HepG2 (cell line): ENCODE measurements around the gene STIM2. TPM values are rescaled to one million over a fixed set of nuclear protein-coding genes. Genes with fewer than 3 reads are reported as not detected.

ENCODE experiments used
- ATAC-seq: fragments of 200-7000 bp; cut with Tn5 transposase; 3 replicates; pipeline ENCODE4 v1.9.1; 2020; ENCODE audit warnings: mild to moderate bottlenecking, moderate library complexity
- BruUV-seq: library from RNA; stranded (reverse); fragments of 400-500 nt; replicated peaks from 2 replicates; lab custom pipeline; 2021; lab: Mats Ljungman, UMichigan
- CTCF ChIA-PET: fragments of 300-600 bp; formaldehyde crosslinking; extraction: SDS; loops from one replicate; lab custom pipeline; 2021; ENCODE audit warnings: low total read pairs, inconsistent platforms, low intra/inter-chr PET ratio; lab: Yijun Ruan, JAX
- POLR2A ChIA-PET: fragments of 350-600 bp; sonication (Branson Sonifier 250); formaldehyde crosslinking; loops from one replicate; lab custom pipeline; 2020; ENCODE audit warnings: antibody characterized with exemption, inconsistent platforms; lab: Yijun Ruan, JAX
- DNase-seq: peaks from one replicate; pipeline ENCODE4 v3.0.0-alpha.2; 2015; ENCODE audit warnings: low spot score
- FAIRE-seq: peaks from 3 replicates; lab custom pipeline; 2011; peaks lifted over from hg19 to GRCh38; lab: Jason Lieb, UNC
- H2AFZ ChIP-seq: one replicate; pipeline ENCODE4 v1.6.1; 2011; ENCODE audit warnings: low read length, inconsistent platforms
- H3K27ac ChIP-seq: fragments of 300-600 bp; 3 replicates; pipeline ENCODE4 v1.8.0; 2011; ENCODE audit warnings: mixed run types, mild to moderate bottlenecking, mixed read lengths, low read length, inconsistent platforms; ENCODE audit not compliant: insufficient read depth; ENCODE audit errors: extremely low read length
- H3K27me3 ChIP-seq, 2 experiments: fragments of 200-600 bp in 1 of 2; 2 replicates in 1 of 2; 3 replicates in 1 of 2; pipeline versions ENCODE4 v1.6.0 to v1.8.0; 2011; ENCODE audit warnings: low read length in 2 of 2, mild to moderate bottlenecking in 2 of 2, moderate library complexity in 2 of 2, inconsistent platforms in 1 of 2; ENCODE audit not compliant: insufficient read depth in 2 of 2, control insufficient read depth in 1 of 2
- H3K36me3 ChIP-seq, 2 experiments: fragments of 200-600 bp in 1 of 2; replicated peaks in 1 of 2; 2 replicates in 1 of 2; 3 replicates in 1 of 2; pipeline versions ENCODE4 v1.5.1 to v1.8.0; 2011; ENCODE audit warnings: low read length in 2 of 2, inconsistent platforms in 1 of 2; ENCODE audit not compliant: insufficient read depth in 2 of 2, control insufficient read depth in 1 of 2
- H3K4me1 ChIP-seq: 2 replicates; pipeline ENCODE4 v1.5.1; 2012; ENCODE audit warnings: low read length, inconsistent platforms; ENCODE audit not compliant: insufficient read depth
- H3K4me2 ChIP-seq: 2 replicates; pipeline ENCODE4 v1.6.0; 2011; ENCODE audit warnings: low read depth, low read length, inconsistent platforms
- H3K4me3 ChIP-seq, 3 experiments: fragments of 200-600 bp in 1 of 3; sonication (generic), shearing (Covaris generic) in 1 of 3; replicated peaks in 1 of 3; 2 replicates each; pipeline ENCODE4 v1.5.1; 2011 to 2016; ENCODE audit warnings: low read length in 3 of 3, inconsistent platforms in 2 of 3, low read depth in 2 of 3, mild to moderate bottlenecking in 2 of 3, control low read depth in 1 of 3, mixed read lengths in 1 of 3; ENCODE audit not compliant: insufficient read depth in 1 of 3
- H3K79me2 ChIP-seq: one replicate; pipeline ENCODE4 v1.6.1; 2011; ENCODE audit warnings: low read length, inconsistent platforms; ENCODE audit not compliant: insufficient read depth
- H3K9ac ChIP-seq: 2 replicates; pipeline ENCODE4 v1.6.0; 2011; ENCODE audit warnings: mild to moderate bottlenecking, low read depth, low read length, inconsistent platforms; ENCODE audit not compliant: insufficient read depth
- H3K9me3 ChIP-seq: 2 replicates; pipeline ENCODE4 v1.5.1; 2012; ENCODE audit warnings: mild to moderate bottlenecking, low read length
- H4K20me1 ChIP-seq: 2 replicates; pipeline ENCODE4 v1.6.0; 2011; ENCODE audit warnings: inconsistent platforms, mild to moderate bottlenecking, low read length, moderate library complexity; ENCODE audit not compliant: insufficient read depth
- CC2D1A ChIP-seq: sonication (generic); formaldehyde crosslinking; IDR thresholded peaks from 2 replicates; pipeline ENCODE4 v1.8.1; 2023; ENCODE audit warnings: mild to moderate bottlenecking, missing genetic modification reagents
- FOXO1 ChIP-seq: sonication (generic); formaldehyde crosslinking; IDR thresholded peaks from 2 replicates; pipeline ENCODE4 v1.4.0; 2020; ENCODE audit warnings: missing genetic modification reagents
- HNF4A ChIP-seq: sonication (generic); formaldehyde crosslinking; IDR thresholded peaks from 2 replicates; pipeline ENCODE4 v1.4.0; 2020; ENCODE audit warnings: missing genetic modification reagents
- KDM2A ChIP-seq: sonication (generic); formaldehyde crosslinking; IDR thresholded peaks from 2 replicates; pipeline ENCODE4 v1.4.0; 2020; ENCODE audit warnings: low read depth, missing genetic modification reagents, borderline replicate concordance
- KDM6A ChIP-seq: IDR thresholded peaks from 2 replicates; pipeline ENCODE4 v1.6.1; 2016; ENCODE audit warnings: low read depth
- NPAS2 ChIP-seq: sonication (generic); formaldehyde crosslinking; IDR thresholded peaks from 2 replicates; pipeline ENCODE4 v1.8.0; 2022; ENCODE audit warnings: mild to moderate bottlenecking, missing genetic modification reagents, borderline replicate concordance
- SMAD1 ChIP-seq: sonication (generic); formaldehyde crosslinking; IDR thresholded peaks from 2 replicates; pipeline ENCODE4 v1.4.0; 2020; ENCODE audit warnings: missing genetic modification reagents, low read depth, mild to moderate bottlenecking, borderline replicate concordance
- STAT5B ChIP-seq: sonication (generic); formaldehyde crosslinking; IDR thresholded peaks from 2 replicates; pipeline ENCODE4 v1.4.0; 2020; ENCODE audit warnings: missing genetic modification reagents
- ZC3H13 ChIP-seq: sonication (generic); formaldehyde crosslinking; IDR thresholded peaks from 2 replicates; pipeline ENCODE4 v1.8.1; 2023; ENCODE audit warnings: mild to moderate bottlenecking, missing genetic modification reagents, moderate library complexity
- ZNF263 ChIP-seq: sonication (generic); formaldehyde crosslinking; IDR thresholded peaks from 2 replicates; pipeline ENCODE4 v1.4.0; 2020; ENCODE audit warnings: missing genetic modification reagents
- WGBS: methylation state at CpG from one replicate; pipeline ENCODE4 v1.1.6; 2017; ENCODE audit warnings: low lambda C conversion rate; 5-methylcytosine and 5-hydroxymethylcytosine counted together
- in situ Hi-C: cut with HindIII; loops from 2 replicates; pipeline ENCODE4 v1.10.0; 2017; ENCODE audit warnings: low pct_unique_long_range_greater_than_20kb; ENCODE audit not compliant: extremely low pct_ligation_motif_present
- intact Hi-C: fragments of 100-400 bp; cut with micrococcal nuclease; formaldehyde crosslinking; loops from one replicate; pipeline ENCODE4 v1.10.0; 2022; ENCODE audit not compliant: unreplicated experiment
- polyA plus RNA-seq, 8 experiments: library from polyadenylated mRNA; depleted of rRNA in 3 of 8; stranded (reverse) in 7 of 8; unstranded in 1 of 8; fragments of >200 nt; fragmentation: Illumina TruSeq in 4 of 8; extraction: Trizol in 4 of 8; gene quantifications; 2 replicates each; pipeline versions ENCODE4 v1.2.1 to v1.2.3, GENCODE V29; 2011 to 2016; ENCODE audit warnings: low read depth in 4 of 8, missing spikeins in 1 of 8, mixed read lengths in 1 of 8; ENCODE audit not compliant: insufficient read depth in 1 of 8
- total RNA-seq, 5 experiments: library from RNA; depleted of rRNA; stranded (reverse); fragments of >200 nt; fragmentation: Illumina TruSeq; extraction: Trizol; gene quantifications; 2 replicates each; pipeline ENCODE4 v1.2.3, GENCODE V29; 2016; ENCODE audit warnings: low read depth in 1 of 5
- TF ChIP-seq, protein P1 (sequence below): sonication (generic); formaldehyde crosslinking; IDR thresholded peaks from 2 replicates; pipeline ENCODE4 v1.4.0; 2020; ENCODE audit warnings: mild to moderate bottlenecking, missing genetic modification reagents, borderline replicate concordance

STIM2 gene
- total and polyA plus RNA-seq, 2 of the 13 experiments (the other 11 are each of a cell fraction or from before 2014, with no cell fraction given) = 19.3 to 19.4 TPM

DNA sequence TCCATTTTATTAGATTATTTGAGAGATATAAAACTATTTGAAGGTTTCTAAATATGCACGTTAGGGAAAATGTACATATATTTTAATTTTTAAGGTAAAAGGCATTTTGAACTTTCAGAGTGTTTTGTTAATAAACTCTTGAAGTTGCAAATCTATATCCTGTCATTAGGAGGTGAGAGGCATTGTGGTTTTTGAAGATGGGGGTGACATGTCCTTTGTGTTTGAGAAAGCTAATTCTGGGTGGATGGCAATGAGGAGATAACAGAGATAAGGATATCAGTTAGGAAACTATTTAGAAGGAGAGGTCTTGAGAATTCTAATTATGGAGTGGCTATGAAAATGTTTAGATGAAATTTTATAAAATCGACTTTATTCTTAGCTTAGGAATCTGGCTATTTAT, 6.1 kb downstream of the STIM2 start (continued):
- TF ChIP-seq, protein P1, sequence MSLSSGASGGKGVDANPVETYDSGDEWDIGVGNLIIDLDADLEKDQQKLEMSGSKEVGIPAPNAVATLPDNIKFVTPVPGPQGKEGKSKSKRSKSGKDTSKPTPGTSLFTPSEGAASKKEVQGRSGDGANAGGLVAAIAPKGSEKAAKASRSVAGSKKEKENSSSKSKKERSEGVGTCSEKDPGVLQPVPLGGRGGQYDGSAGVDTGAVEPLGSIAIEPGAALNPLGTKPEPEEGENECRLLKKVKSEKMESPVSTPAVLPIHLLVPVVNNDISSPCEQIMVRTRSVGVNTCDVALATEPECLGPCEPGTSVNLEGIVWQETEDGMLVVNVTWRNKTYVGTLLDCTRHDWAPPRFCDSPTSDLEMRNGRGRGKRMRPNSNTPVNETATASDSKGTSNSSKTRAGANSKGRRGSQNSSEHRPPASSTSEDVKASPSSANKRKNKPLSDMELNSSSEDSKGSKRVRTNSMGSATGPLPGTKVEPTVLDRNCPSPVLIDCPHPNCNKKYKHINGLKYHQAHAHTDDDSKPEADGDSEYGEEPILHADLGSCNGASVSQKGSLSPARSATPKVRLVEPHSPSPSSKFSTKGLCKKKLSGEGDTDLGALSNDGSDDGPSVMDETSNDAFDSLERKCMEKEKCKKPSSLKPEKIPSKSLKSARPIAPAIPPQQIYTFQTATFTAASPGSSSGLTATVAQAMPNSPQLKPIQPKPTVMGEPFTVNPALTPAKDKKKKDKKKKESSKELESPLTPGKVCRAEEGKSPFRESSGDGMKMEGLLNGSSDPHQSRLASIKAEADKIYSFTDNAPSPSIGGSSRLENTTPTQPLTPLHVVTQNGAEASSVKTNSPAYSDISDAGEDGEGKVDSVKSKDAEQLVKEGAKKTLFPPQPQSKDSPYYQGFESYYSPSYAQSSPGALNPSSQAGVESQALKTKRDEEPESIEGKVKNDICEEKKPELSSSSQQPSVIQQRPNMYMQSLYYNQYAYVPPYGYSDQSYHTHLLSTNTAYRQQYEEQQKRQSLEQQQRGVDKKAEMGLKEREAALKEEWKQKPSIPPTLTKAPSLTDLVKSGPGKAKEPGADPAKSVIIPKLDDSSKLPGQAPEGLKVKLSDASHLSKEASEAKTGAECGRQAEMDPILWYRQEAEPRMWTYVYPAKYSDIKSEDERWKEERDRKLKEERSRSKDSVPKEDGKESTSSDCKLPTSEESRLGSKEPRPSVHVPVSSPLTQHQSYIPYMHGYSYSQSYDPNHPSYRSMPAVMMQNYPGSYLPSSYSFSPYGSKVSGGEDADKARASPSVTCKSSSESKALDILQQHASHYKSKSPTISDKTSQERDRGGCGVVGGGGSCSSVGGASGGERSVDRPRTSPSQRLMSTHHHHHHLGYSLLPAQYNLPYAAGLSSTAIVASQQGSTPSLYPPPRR = no peak
- TF ChIP-seq ZC3H13 (CRISPR knock-in tag) (no peak), CC2D1A (CRISPR knock-in tag) (no peak), KDM2A (CRISPR knock-in tag) (no peak), STAT5B (no peak)

DNA sequence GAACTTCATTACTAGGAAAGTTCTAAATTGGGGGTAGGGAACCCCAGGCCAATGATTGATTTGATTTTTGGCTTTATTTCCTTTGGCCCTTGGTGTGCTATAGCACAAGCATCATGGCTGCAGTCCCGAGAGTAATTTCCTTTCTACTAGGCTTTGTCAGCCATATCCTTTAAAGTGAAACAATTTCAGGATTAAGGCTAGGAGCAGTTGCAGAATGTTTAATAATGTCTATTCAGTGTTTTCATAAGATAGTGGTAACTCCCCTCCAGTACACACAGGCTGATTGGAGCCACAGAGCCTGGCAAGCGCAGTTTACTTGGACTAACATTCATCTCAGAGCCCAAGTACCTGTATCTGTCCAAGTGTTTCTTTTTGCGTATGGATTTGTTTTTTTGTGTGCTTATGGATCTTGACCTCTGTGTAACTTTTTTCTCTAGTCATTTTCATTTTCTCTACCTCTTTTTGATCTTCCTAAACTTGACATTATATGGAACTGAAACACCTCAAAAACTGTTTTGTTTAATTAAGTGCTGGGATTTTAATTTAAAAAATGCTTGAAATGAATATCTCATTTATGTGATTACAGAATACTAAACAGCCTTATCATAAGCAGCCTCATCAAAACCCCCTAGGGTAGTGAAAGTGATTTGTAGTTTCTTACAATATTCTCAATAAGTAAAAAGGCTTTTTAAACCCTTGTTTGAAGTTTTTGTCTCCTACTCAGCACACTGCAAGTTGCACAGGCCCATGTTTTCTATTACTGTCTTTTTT, 7.5 kb downstream of the STIM2 start:
- no peak for FAIRE-seq
- in situ Hi-C loops = no loop called here

More for the DNA sequence above, 7.5 kb downstream of the STIM2 start:
- no peak overlapping the region for H3K4me2 ChIP-seq
- intact Hi-C loops = no loop called here
- DNase-seq = no peak
- no peaks in the 10 kb centered on the region for H4K20me1 ChIP-seq
- no peak overlapping the region for H3K9ac ChIP-seq
- H3K9me3 ChIP-seq = no peaks in the 10 kb centered on the region
- WGBS = 91% methylated on average over 3 of the region's 3 CpGs
- no peaks in the 10 kb centered on the region; a peak in 1 of 5 replicates for H3K36me3 ChIP-seq
- BruUV-seq = no TSS peak
- peaks cover 44% of the 10 kb centered on the region for H3K79me2 ChIP-seq
- no peaks in the 10 kb centered on the region for H3K27me3 ChIP-seq
- ChIA-PET CTCF (no interaction called here), POLR2A (no interaction called here)
- peaks cover 24% of the 10 kb centered on the region for H3K4me1 ChIP-seq
- no peak overlapping the region for H2AFZ ChIP-seq
- ATAC-seq = no peak
- no peak overlapping the region for H3K27ac ChIP-seq
- no peak overlapping the region for H3K4me3 ChIP-seq
- no peak for TF ChIP-seq FOXO1 (CRISPR knock-in tag)
- TF ChIP-seq ZNF263 (CRISPR knock-in tag) = no peak
- TF ChIP-seq NPAS2 (CRISPR knock-in tag) = no peak
- TF ChIP-seq KDM6A = no peak
- no peak for TF ChIP-seq HNF4A
- TF ChIP-seq SMAD1 = no peak
